Measurements from ENCODE around the gene OR1G1. TPM values are rescaled to one million over a fixed set of nuclear protein-coding genes. Genes with fewer than 3 reads are reported as not detected.

Gene OR1G1
- total RNA-seq, 1 experiment from 2014 or later: not detected

DNA sequence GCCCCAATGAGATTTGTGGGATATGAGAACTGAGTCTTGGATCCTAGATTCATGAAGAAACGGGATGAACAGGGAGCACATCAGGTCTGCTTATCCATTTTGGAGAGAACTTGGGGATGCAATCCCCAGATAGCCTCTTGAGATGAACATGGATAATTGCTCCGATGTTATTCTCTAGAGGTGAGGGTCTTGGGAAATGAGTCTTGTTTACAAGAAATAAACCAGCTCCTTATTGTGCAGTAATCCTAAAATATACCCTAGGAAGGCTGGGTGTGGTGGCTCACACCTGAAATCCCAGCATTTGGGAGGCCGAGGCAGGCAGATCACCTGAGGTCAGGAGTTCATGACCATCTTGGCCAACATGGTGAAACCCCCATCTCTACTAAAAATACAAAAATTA, 23.0 kb downstream of the OR1G1 start, which contains the start of gene OR1D2:
TSS of gene OR1D2 (minus strand) at position 101 of the 400 bp plus-strand sequence. CDS start 11,426 bp downstream, outside the sequence.
- intact Hi-C loops (cut with micrococcal nuclease): no loop called here
- H3K27me3 ChIP-seq (ENCODE audit: insufficient read depth, low read length): peaks cover 84% of the 10 kb centered on the region
- CTCF ChIA-PET: no interaction called here
- DNase-seq (ENCODE audit: low read depth, low spot score): no peak
- no peak within 1 kb of the TSS for H3K4me2 ChIP-seq (ENCODE audit: low read length)
- H2AFZ ChIP-seq (ENCODE audit: low read depth, low read length, poor library complexity, severe bottlenecking): no peak within 1 kb of the TSS
- RAD21 ChIA-PET (ENCODE audit: low non-redundant PET in 1 of 2, low total read pairs in 2 of 2, uncharacterized antibody in 2 of 2, unreplicated experiment in 2 of 2): no interaction called here
- BruUV-seq (replicated peaks): no TSS peak
- no peaks in the 10 kb centered on the region for H3K4me1 ChIP-seq (ENCODE audit: control insufficient read depth in 1 of 2, insufficient read depth in 2 of 2, low read length in 2 of 2)
- no peaks in the 10 kb centered on the region for H3K9me3 ChIP-seq (ENCODE audit: control insufficient read depth in 1 of 2, insufficient read depth in 1 of 2, low read depth in 1 of 2, low read length in 2 of 2)
- H3K27ac ChIP-seq (ENCODE audit: low read depth, low read length): no peak within 1 kb of the TSS
- H4K20me1 ChIP-seq (ENCODE audit: insufficient read depth): no peaks in the 10 kb centered on the region
- POLR2A ChIA-PET: no interaction called here
- H3K4me3 ChIP-seq (replicated peaks in 1 of 2; ENCODE audit: low read depth in 1 of 2, low read length in 2 of 2): no peak within 1 kb of the TSS
- no peak within 1 kb of the TSS for H3K9ac ChIP-seq (ENCODE audit: low read length)
- no peaks in the 10 kb centered on the region for H3K36me3 ChIP-seq (ENCODE audit: control insufficient read depth in 1 of 2, insufficient read depth in 2 of 2, low read length in 2 of 2)
- H3K79me2 ChIP-seq (ENCODE audit: insufficient read depth, low read length): no peaks in the 10 kb centered on the region
- H3K9me2 ChIP-seq (ENCODE audit: insufficient read depth): no peaks in the 10 kb centered on the region
- ATAC-seq: no peak
- TF ChIP-seq EZH2phosphoT487 (IDR thresholded peaks at IDR 0.05; ENCODE audit: borderline replicate concordance) (no peak), CEBPB (IDR thresholded peaks at IDR 0.05; ENCODE audit: low read depth) (no peak), ZFX (IDR thresholded peaks at IDR 0.05) (no peak), REST (IDR thresholded peaks at IDR 0.05; ENCODE audit: low read depth) (no peak), ZBTB33 (IDR thresholded peaks at IDR 0.05; ENCODE audit: extremely low read depth, insufficient replicate concordance, low read length) (no peak), FOSL1 (IDR thresholded peaks at IDR 0.05; ENCODE audit: low read depth) (no peak), TCF7L2 (IDR thresholded peaks at IDR 0.05; ENCODE audit: borderline replicate concordance, extremely low read depth, insufficient read depth, insufficient read length) (no peak), EGR1 (IDR thresholded peaks at IDR 0.05; ENCODE audit: low read depth) (no peak), YY1 (IDR thresholded peaks at IDR 0.05; ENCODE audit: extremely low read depth, insufficient replicate concordance, low read depth, low read length) (no peak), SIN3A (IDR thresholded peaks at IDR 0.05; ENCODE audit: low read depth) (no peak)

Other genes with a start within 250 kb of the OR1G1 start
- not detected for gene OR1D5, start 63.9 kb downstream of the OR1G1 start, total RNA-seq (2021; ENCODE audit: unreplicated experiment)
- gene OR1D2, start 23.1 kb downstream of the OR1G1 start, total RNA-seq (2021; ENCODE audit: unreplicated experiment): not detected
- gene OR1A2, start 70.0 kb upstream of the OR1G1 start, total RNA-seq (2021; ENCODE audit: unreplicated experiment): not detected
- not detected for gene OR1A1, start 80.1 kb upstream of the OR1G1 start, total RNA-seq (2021; ENCODE audit: unreplicated experiment)
- not detected for gene OR3A1, start 170.8 kb upstream of the OR1G1 start, total RNA-seq (2021; ENCODE audit: unreplicated experiment)